NCI-H2196 treated with DMSO at 0.1 percent for 48 hours (cell line): Measurements from ENCODE around the gene CSNK1G2.

ENCODE experiments used
- DNase-seq: peaks from one replicate; lab custom pipeline; 2025; ENCODE audit not compliant: unreplicated experiment; lab: John Stamatoyannopoulos, UW

Gene CSNK1G2

GRCh38 chr19:1941146-1942077, at the start of gene CSNK1G2:
Gene CSNK1G2, plus strand, starts transcription at chr19:1941172. Its CDS starts 28,601 bp downstream, at chr19:1969773.
- DNase-seq: no peak

GRCh38 chr19:1893791-1894190, 47.2 kb upstream of the CSNK1G2 start:
- no peak for DNase-seq

- no peak for DNase-seq
Observed at GRCh38 chr19:1896508-1896907, 44.5 kb upstream of the CSNK1G2 start.

GRCh38 chr19:1901940-1902404, 39.0 kb upstream of the CSNK1G2 start:
- DNase-seq: no peak

GRCh38 chr19:1902923-1903322, 38.0 kb upstream of the CSNK1G2 start:
- no peak for DNase-seq

GRCh38 chr19:1904860-1905109, 36.2 kb upstream of the CSNK1G2 start:
- no peak for DNase-seq

- DNase-seq: peak; percentile 97
Observed at GRCh38 chr19:1905110-1905862, 35.7 kb upstream of the CSNK1G2 start, which contains the start of the genes ADAT3 and SCAMP4. Gene ADAT3, plus strand, starts transcription at chr19:1905399. Its CDS starts 6,649 bp downstream, at chr19:1912048. Gene SCAMP4, plus strand, starts transcription at chr19:1905399. Its CDS starts 9,621 bp downstream, at chr19:1915020.

- no peak for DNase-seq
Observed at GRCh38 chr19:1905863-1906375, 35.1 kb upstream of the CSNK1G2 start.

GRCh38 chr19:1906985-1907562, 33.9 kb upstream of the CSNK1G2 start:
- DNase-seq: no peak

GRCh38 chr19:1907563-1908363, 33.2 kb upstream of the CSNK1G2 start:
- no peak for DNase-seq

- DNase-seq: no peak
Observed at GRCh38 chr19:1908364-1908678, 32.7 kb upstream of the CSNK1G2 start.

- no peak for DNase-seq
Observed at GRCh38 chr19:1909761-1910080, 31.3 kb upstream of the CSNK1G2 start.

- no peak for DNase-seq
Observed at GRCh38 chr19:1910177-1910576, 30.8 kb upstream of the CSNK1G2 start.

- no peak for DNase-seq
Observed at GRCh38 chr19:1911098-1911497, 29.9 kb upstream of the CSNK1G2 start.

GRCh38 chr19:1911995-1912394, 29.0 kb upstream of the CSNK1G2 start:
- DNase-seq: no peak

- DNase-seq: no peak
Observed at GRCh38 chr19:1912760-1913505, 28.0 kb upstream of the CSNK1G2 start.

GRCh38 chr19:1913781-1914577, 27.0 kb upstream of the CSNK1G2 start:
- no peak for DNase-seq

- no peak for DNase-seq
Observed at GRCh38 chr19:1914826-1915341, 26.1 kb upstream of the CSNK1G2 start.

- no peak for DNase-seq
Observed at GRCh38 chr19:1917146-1917545, 23.8 kb upstream of the CSNK1G2 start.
